Measurements from ENCODE around the gene KCNK16. TPM values are rescaled to one million over a fixed set of nuclear protein-coding genes. Genes with fewer than 3 reads are reported as not detected.

KCNK16 gene
- total and polyA plus RNA-seq, 10 of the 15 experiments (the other 5 are each of a cell fraction or from before 2014, with no cell fraction given), result not detected

GRCh38 chr6:39266782-39267355 is 55.6 kb downstream of the KCNK16 start:
- Histone ChIP-seq H3K27ac (ENCODE audit: control insufficient read depth, insufficient read depth) (no peak overlapping the region), H2AFZ (ENCODE audit: control insufficient read depth, low read depth, low read length) (no peak overlapping the region), H3K4me3 (no peak overlapping the region), H4K20me1 (ENCODE audit: control insufficient read depth, insufficient read depth) (no peaks in the 10 kb centered on the region), H3K4me2 (ENCODE audit: control insufficient read depth, insufficient read depth) (no peak overlapping the region), H3K27me3 (replicated peaks in 1 of 2; ENCODE audit: control insufficient read depth in 2 of 2, insufficient read depth in 2 of 2, low read length in 1 of 2) (no peaks in the 10 kb centered on the region; a peak in 1 of 4 replicates), H3K79me2 (ENCODE audit: control insufficient read depth, insufficient read depth, low read length) (no peaks in the 10 kb centered on the region), H3K36me3 (ENCODE audit: control insufficient read depth in 2 of 2, insufficient read depth in 2 of 2, low read length in 1 of 2) (no peaks in the 10 kb centered on the region), H3K4me1 (ENCODE audit: control insufficient read depth, insufficient read depth, low read length) (no peaks in the 10 kb centered on the region), H3K9ac (ENCODE audit: control insufficient read depth, insufficient read depth, low read length) (no peak overlapping the region), H3K9me3 (replicated peaks; ENCODE audit: control insufficient read depth, insufficient read depth, low read length) (no peaks in the 10 kb centered on the region)
- intact Hi-C loops (cut with micrococcal nuclease; ENCODE audit: unreplicated experiment) (no loop called here), in situ Hi-C loops (cut with MboI) (no loop called here)
- ATAC-seq (no peak), DNase-seq (ENCODE audit: low read depth, low spot score) (no peak), FAIRE-seq (no peak)
- ChIA-PET SMC1A (ENCODE audit: uncharacterized antibody, unreplicated experiment) (no interaction called here), RAD21 (ENCODE audit: unreplicated experiment) (no interaction called here), POLR2A (no interaction called here), CTCF (interaction anchor here (1.5 kb wide), 1 partner anchor 44 kb away, joined by 4 read pairs; no protein-coding TSS in a partner anchor)
- no peak for TF ChIP-seq POLR2A (IDR thresholded peaks at IDR 0.05; ENCODE audit: low read depth, low read length)
- BruUV-seq (replicated peaks), result no TSS peak
- 0% methylated on average over 5 of the region's 5 CpGs for WGBS (ENCODE audit: insufficient coverage, insufficient replicate concordance, low lambda C conversion rate, missing lambda C conversion rate)

GRCh38 chr6:39266375-39266774 is 56.1 kb downstream of the KCNK16 start:
- no peak overlapping the region for H3K4me2 ChIP-seq (ENCODE audit: control insufficient read depth, insufficient read depth)
- no peaks in the 10 kb centered on the region; a peak in 1 of 4 replicates for H3K27me3 ChIP-seq (replicated peaks in 1 of 2; ENCODE audit: control insufficient read depth in 2 of 2, insufficient read depth in 2 of 2, low read length in 1 of 2)
- intact Hi-C loops (cut with micrococcal nuclease; ENCODE audit: unreplicated experiment), result no loop called here
- POLR2A ChIA-PET, result no interaction called here
- ATAC-seq (no peak), FAIRE-seq (no peak), DNase-seq (ENCODE audit: low read depth, low spot score) (no peak)
- H4K20me1 ChIP-seq (ENCODE audit: control insufficient read depth, insufficient read depth), result no peaks in the 10 kb centered on the region
- no peaks in the 10 kb centered on the region for H3K4me1 ChIP-seq (ENCODE audit: control insufficient read depth, insufficient read depth, low read length)
- H3K9me3 ChIP-seq (replicated peaks; ENCODE audit: control insufficient read depth, insufficient read depth, low read length), result no peaks in the 10 kb centered on the region
- no TSS peak for BruUV-seq (replicated peaks)
- SMC1A ChIA-PET (ENCODE audit: uncharacterized antibody, unreplicated experiment), result interaction anchor here (1.0 kb wide), 1 partner anchor 50 kb away, joined by 3 read pairs; no protein-coding TSS in a partner anchor
- RAD21 ChIA-PET (ENCODE audit: unreplicated experiment), result no interaction called here
- CTCF ChIA-PET, result no interaction called here
- TF ChIP-seq KLF5 (IDR thresholded peaks at IDR 0.05; ENCODE audit: partially characterized antibody), result no peak
- TF ChIP-seq E2F4 (IDR thresholded peaks at IDR 0.05; ENCODE audit: low read depth, low read length), result no peak
- no peak for TF ChIP-seq CEBPZ (IDR thresholded peaks at IDR 0.05; ENCODE audit: low read depth, low read length)
- TF ChIP-seq TAF1 (IDR thresholded peaks at IDR 0.05; ENCODE audit: borderline replicate concordance, low read depth, low read length), result no peak
- TF ChIP-seq HDAC2 (IDR thresholded peaks at IDR 0.05), result no peak
- TF ChIP-seq CREM (IDR thresholded peaks at IDR 0.05; ENCODE audit: low read depth), result no peak
- no peak for TF ChIP-seq CHD4 (IDR thresholded peaks at IDR 0.05)
- H3K9ac ChIP-seq (ENCODE audit: control insufficient read depth, insufficient read depth, low read length), result no peak overlapping the region
- no peak overlapping the region for H2AFZ ChIP-seq (ENCODE audit: control insufficient read depth, low read depth, low read length)
- H3K36me3 ChIP-seq (ENCODE audit: control insufficient read depth in 2 of 2, insufficient read depth in 2 of 2, low read length in 1 of 2), result no peaks in the 10 kb centered on the region
- 9% methylated on average over 2 of the region's 2 CpGs for WGBS (ENCODE audit: insufficient coverage, insufficient replicate concordance, low lambda C conversion rate, missing lambda C conversion rate)
- no peak overlapping the region for H3K4me3 ChIP-seq
- H3K79me2 ChIP-seq (ENCODE audit: control insufficient read depth, insufficient read depth, low read length), result no peaks in the 10 kb centered on the region
- in situ Hi-C loops (cut with MboI), result no loop called here
- H3K27ac ChIP-seq (ENCODE audit: control insufficient read depth, insufficient read depth), result no peak overlapping the region

All from GM12878 (cell line).